Measurements from ENCODE around the gene CXCR2. TPM values are rescaled to one million over a fixed set of nuclear protein-coding genes. Genes with fewer than 3 reads are reported as not detected.

Gene CXCR2
- total and polyA plus RNA-seq, 2 of the 8 experiments (the other 6 are each of a cell fraction or from before 2014, with no cell fraction given), result 1.4 to 1.6 TPM

GRCh38 chr2:218097975-218098374 is 27.9 kb upstream of the CXCR2 start:
- no peak overlapping the region for H4K8ac ChIP-seq (ENCODE audit: extremely low read depth, insufficient read depth, low read length)
- H3K18ac ChIP-seq (ENCODE audit: extremely low read depth, low read length), result no peak overlapping the region
- H3K9ac ChIP-seq (replicated peaks in 1 of 4; ENCODE audit: extremely low read depth in 1 of 4, low read depth in 3 of 4, low read length in 3 of 4), result no peak overlapping the region
- H4K20me1 ChIP-seq (replicated peaks in 1 of 2; ENCODE audit: control insufficient read depth in 1 of 2, insufficient read depth in 2 of 2, low read length in 2 of 2), result no peaks in the 10 kb centered on the region
- ChIA-PET CTCF (ENCODE audit: partially characterized antibody) (no interaction called here), POLR2A (ENCODE audit: partially characterized antibody) (no interaction called here)
- H2BK5ac ChIP-seq (ENCODE audit: low read depth, low read length), result no peak overlapping the region
- H3K4ac ChIP-seq (replicated peaks; ENCODE audit: insufficient read length, low read depth, low read length), result no peak overlapping the region
- FAIRE-seq, result no peak
- H2BK12ac ChIP-seq (ENCODE audit: low read depth, low read length), result no peak overlapping the region
- H2BK15ac ChIP-seq (ENCODE audit: low read length), result no peak overlapping the region
- H3K79me2 ChIP-seq (ENCODE audit: control insufficient read depth in 1 of 2, insufficient read depth in 2 of 2, low read length in 2 of 2), result no peaks in the 10 kb centered on the region
- no peak overlapping the region for H2AFZ ChIP-seq (ENCODE audit: low read length)
- no peaks in the 10 kb centered on the region; the same call in 1 of the 2 replicates for H3K23me2 ChIP-seq (ENCODE audit: low read depth, low read length)
- no peaks in the 10 kb centered on the region for H3K9me3 ChIP-seq (ENCODE audit: insufficient read depth in 2 of 2, low read depth in 1 of 2, low read length in 1 of 2)
- no peaks in the 10 kb centered on the region for H3K79me1 ChIP-seq (ENCODE audit: low read depth, low read length)
- H2BK20ac ChIP-seq (ENCODE audit: low read length), result no peak overlapping the region
- no peak overlapping the region for H2BK120ac ChIP-seq (replicated peaks; ENCODE audit: low read depth, low read length)
- no peak overlapping the region for H3K56ac ChIP-seq (replicated peaks; ENCODE audit: insufficient read length, low read depth, low read length)
- H4K5ac ChIP-seq (ENCODE audit: insufficient read length, low read depth, low read length), result no peak overlapping the region
- no peak overlapping the region for H3K4me3 ChIP-seq (ENCODE audit: extremely low read depth in 1 of 4, insufficient read depth in 2 of 4, low read depth in 3 of 4, low read length in 4 of 4)
- H3K14ac ChIP-seq (ENCODE audit: insufficient read length), result no peak overlapping the region
- WGBS, 2 experiments (ENCODE audit: extremely low coverage in 1 of 2, insufficient coverage in 1 of 2, insufficient read length in 1 of 2, insufficient replicate concordance in 2 of 2, low coverage in 1 of 2, low lambda C conversion rate in 2 of 2, missing lambda C conversion rate in 1 of 2), result 77% methylated on average over 3 of the region's 3 CpGs; no CpG with 5 or more reads in 1 of the 2 experiments
- H3K27ac ChIP-seq (ENCODE audit: low read depth, low read length), result no peak overlapping the region
- TF ChIP-seq POU5F1 (IDR thresholded peaks at IDR 0.05; ENCODE audit: low read depth, low read length), result no peak
- TF ChIP-seq E2F6 (IDR thresholded peaks at IDR 0.05), result no peak
- no peak for TF ChIP-seq BCL11A (IDR thresholded peaks at IDR 0.05; ENCODE audit: low read depth in 2 of 2, low read length in 2 of 2)
- TF ChIP-seq KDM4A (IDR thresholded peaks at IDR 0.05; ENCODE audit: low read depth, low read length, severe bottlenecking), result no peak
- TF ChIP-seq CBX8 (IDR thresholded peaks at IDR 0.05; ENCODE audit: borderline replicate concordance, low read depth, low read length), result no peak
- TF ChIP-seq CHD1 (IDR thresholded peaks at IDR 0.05; ENCODE audit: low read depth, low read length), result no peak
- TF ChIP-seq SUZ12 (IDR thresholded peaks at IDR 0.05; ENCODE audit: low read length), result no peak
- no peak for TF ChIP-seq EZH2 (IDR thresholded peaks at IDR 0.05; ENCODE audit: low read depth, low read length, severe bottlenecking)
- no peak for DNase-seq (ENCODE audit: low read depth in 1 of 2, low spot score in 2 of 2)
- no peaks in the 10 kb centered on the region for H3K27me3 ChIP-seq (replicated peaks in 1 of 4; ENCODE audit: control insufficient read depth in 3 of 4, extremely low read depth in 1 of 4, insufficient read depth in 3 of 4, low read length in 3 of 4)
- H2AK5ac ChIP-seq (ENCODE audit: low read depth, low read length), result no peak overlapping the region
- H4K91ac ChIP-seq (replicated peaks; ENCODE audit: insufficient read length, low read length), result no peak overlapping the region
- no peak overlapping the region for H3K4me2 ChIP-seq (ENCODE audit: insufficient read depth in 1 of 2, low read depth in 2 of 2, low read length in 2 of 2)
- no peaks in the 10 kb centered on the region for H3K36me3 ChIP-seq (ENCODE audit: control insufficient read depth in 2 of 4, insufficient read depth in 4 of 4, low read length in 3 of 4)
- no peaks in the 10 kb centered on the region for H3K4me1 ChIP-seq (replicated peaks in 1 of 4; ENCODE audit: control insufficient read depth in 3 of 4, insufficient read depth in 4 of 4, low read length in 3 of 4)
- H3K23ac ChIP-seq (ENCODE audit: insufficient read length), result no peak overlapping the region
